Spleen (tissue), 11 donors: ENCODE measurements around the gene PHF21A. TPM values are rescaled to one million over a fixed set of nuclear protein-coding genes. Genes with fewer than 3 reads are reported as not detected.
A peak's percentile ranks its signal among the peaks of the same experiment; 100 is the strongest.
"Not testable (repeated sequence)": the region's sequence is repeated elsewhere in the genome, so short reads cannot be mapped to it uniquely, and the experiment has no call there.

Experiments
- DNase-seq: peaks from one replicate; pipeline ENCODE4 v3.0.0-alpha.2; 2020
- H3K27ac ChIP-seq, 8 donors: fragments of 200-600 bp; sonication (generic) in 7 of 8; 1 replicate in 4 of 8; 2 replicates in 4 of 8; pipeline versions ENCODE4 v1.5.0 to v1.8.0; 2016 to 2021; ENCODE audit warnings: inconsistent platforms in 4 of 8, mild to moderate bottlenecking in 4 of 8, moderate library complexity in 1 of 8
- H3K27me3 ChIP-seq, 7 donors: fragments of 200-600 bp; sonication (generic) in 6 of 7; replicated peaks in 1 of 7; 1 replicate in 4 of 7; 2 replicates in 3 of 7; pipeline versions ENCODE4 v1.5.0 to v1.8.0; 2016 to 2021; ENCODE audit warnings: inconsistent platforms in 3 of 7, mild to moderate bottlenecking in 1 of 7
- H3K36me3 ChIP-seq, 6 donors: fragments of 200-600 bp; sonication (generic) in 5 of 6; 1 replicate in 4 of 6; 2 replicates in 2 of 6; pipeline versions ENCODE4 v1.5.0 to v1.8.0; 2016 to 2021; ENCODE audit warnings: inconsistent platforms in 2 of 6
- H3K4me1 ChIP-seq, 6 donors: fragments of 200-600 bp; sonication (generic) in 5 of 6; 1 replicate in 3 of 6; 2 replicates in 3 of 6; pipeline versions ENCODE4 v1.5.0 to v1.8.0; 2016 to 2021; ENCODE audit warnings: inconsistent platforms in 3 of 6
- H3K4me3 ChIP-seq, 8 donors: fragments of 200-600 bp; sonication (generic) in 7 of 8; 1 replicate in 4 of 8; 2 replicates in 4 of 8; pipeline versions ENCODE4 v1.5.0 to v1.8.0; 2016 to 2021; ENCODE audit warnings: inconsistent platforms in 4 of 8, mild to moderate bottlenecking in 4 of 8, moderate library complexity in 2 of 8
- H3K9me3 ChIP-seq, 8 donors: fragments of 200-600 bp; sonication (generic) in 7 of 8; 1 replicate in 4 of 8; 2 replicates in 4 of 8; pipeline versions ENCODE4 v1.5.0 to v1.8.0; 2016 to 2021; ENCODE audit warnings: inconsistent platforms in 4 of 8
- POLR2A ChIP-seq, 3 donors: fragments of 450-650 bp; IDR thresholded peaks; one replicate each; pipeline ENCODE4 v1.5.1; 2017; ENCODE audit warnings: antibody characterized with exemption in 3 of 3, mild to moderate bottlenecking in 1 of 3
- POLR2AphosphoS5 ChIP-seq, 3 donors: sonication (generic); formaldehyde crosslinking; IDR thresholded peaks; one replicate each; pipeline ENCODE4 v1.5.1; 2017; ENCODE audit warnings: antibody characterized with exemption in 3 of 3
- WGBS, 5 donors: extraction: QIAGEN DNeasy Blood & Tissue Kit in 3 of 5; methylation state at CpG; one replicate each; pipeline versions ENCODE4 v1.1.5 to v1.1.7; 2013 to 2018; 5-methylcytosine and 5-hydroxymethylcytosine counted together
- intact Hi-C: fragments of 100-400 bp; cut with DNase I; formaldehyde crosslinking; loops from one replicate; pipeline ENCODE4 v1.15.0; 2023; ENCODE audit warnings: low total_unique reads
- polyA plus RNA-seq, 3 donors: library from polyadenylated mRNA; stranded (reverse); fragments of 200-250 nt; gene quantifications; one replicate each; pipeline ENCODE4 v1.2.1, GENCODE V29; 2013
- total RNA-seq, 7 donors: library from RNA; depleted of rRNA in 3 of 7; stranded (reverse); fragments of >200 nt in 3 of 7; fragmentation: NEBNext Ultra II Directional in 4 of 7; extraction: Animal tissue kit (Norgen Biotek cat#: 25700) in 4 of 7; gene quantifications; one replicate each; pipeline versions ENCODE4 v1.1.0 to v1.2.1, GENCODE V29; 2016 to 2021
- TF ChIP-seq, protein P1 (sequence below), 11 experiments: fragments of 200-600 bp in 7 of 11; fragments of 450-650 bp in 4 of 11; sonication (generic) in 4 of 11; IDR thresholded peaks in 8 of 11; conservative IDR thresholded peaks in 3 of 11; 1 replicate in 7 of 11; 2 replicates in 4 of 11; pipeline versions ENCODE4 v1.4.0 to v1.8.0; 2016 to 2021; ENCODE audit warnings: antibody characterized with exemption in 11 of 11, inconsistent platforms in 4 of 11, mild to moderate bottlenecking in 1 of 11
- donor health status: healthy with polysubstance abuse.
- donor health status: DM: no; HTN: no; CAD: no; lungs with moderate emphysema.
- donor health status: DM: no; HTN: no; CAD: no.
- donor health status: Bipolar disorder and iron deficiency.
- donor health status: healthy.
- donor health status: DM: no; HTN: no; CAD: no.
- donor health status: DM: yes; HTN: yes; CAD: no.

The PHF21A gene
- total and polyA plus RNA-seq, 10 donors, result 9.2 to 110 (median 79.7) TPM

DNA sequence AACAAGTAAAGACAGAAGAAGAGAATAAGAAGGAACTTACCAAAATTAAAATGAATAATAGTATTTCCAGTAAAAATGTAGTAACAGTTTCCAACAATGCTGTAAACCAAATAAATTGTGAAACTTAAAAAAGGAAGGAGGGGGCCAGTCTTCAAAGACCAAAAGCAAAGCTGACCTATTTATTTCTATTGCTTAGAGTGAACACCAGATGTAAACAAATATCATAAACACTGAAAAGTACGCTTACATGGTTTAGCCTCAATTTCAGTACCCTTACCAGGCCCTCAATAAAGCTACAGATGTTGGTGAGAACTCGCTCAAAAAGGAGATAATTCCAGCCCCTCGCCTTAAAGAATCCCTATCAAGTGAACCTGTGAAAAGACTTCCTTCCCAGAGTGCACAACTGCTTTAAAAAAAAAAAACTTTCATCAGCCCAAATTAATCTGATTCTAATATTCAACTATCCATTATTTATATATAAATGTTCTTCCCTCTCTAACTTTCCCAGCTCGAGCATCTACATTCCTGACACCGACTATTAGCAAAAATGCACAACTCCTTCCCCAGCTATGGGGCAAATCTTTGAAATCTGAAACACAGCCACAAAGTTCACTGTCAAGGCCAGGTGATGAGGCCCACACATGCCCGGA, 2.4 kb downstream of the PHF21A start:
- H3K4me3 ChIP-seq, result peak overlapping the region; percentile 62 to 99 (median 81)
- H3K27me3 ChIP-seq, result no peaks in the 10 kb centered on the region
- peak overlapping the region; percentile 82 to 98 (median 96) for H3K27ac ChIP-seq
- no peak for TF ChIP-seq POLR2AphosphoS5 (IDR thresholded peaks at IDR 0.05)
- TF ChIP-seq POLR2A (IDR thresholded peaks at IDR 0.05), result no peak
- TF ChIP-seq, protein P1, sequence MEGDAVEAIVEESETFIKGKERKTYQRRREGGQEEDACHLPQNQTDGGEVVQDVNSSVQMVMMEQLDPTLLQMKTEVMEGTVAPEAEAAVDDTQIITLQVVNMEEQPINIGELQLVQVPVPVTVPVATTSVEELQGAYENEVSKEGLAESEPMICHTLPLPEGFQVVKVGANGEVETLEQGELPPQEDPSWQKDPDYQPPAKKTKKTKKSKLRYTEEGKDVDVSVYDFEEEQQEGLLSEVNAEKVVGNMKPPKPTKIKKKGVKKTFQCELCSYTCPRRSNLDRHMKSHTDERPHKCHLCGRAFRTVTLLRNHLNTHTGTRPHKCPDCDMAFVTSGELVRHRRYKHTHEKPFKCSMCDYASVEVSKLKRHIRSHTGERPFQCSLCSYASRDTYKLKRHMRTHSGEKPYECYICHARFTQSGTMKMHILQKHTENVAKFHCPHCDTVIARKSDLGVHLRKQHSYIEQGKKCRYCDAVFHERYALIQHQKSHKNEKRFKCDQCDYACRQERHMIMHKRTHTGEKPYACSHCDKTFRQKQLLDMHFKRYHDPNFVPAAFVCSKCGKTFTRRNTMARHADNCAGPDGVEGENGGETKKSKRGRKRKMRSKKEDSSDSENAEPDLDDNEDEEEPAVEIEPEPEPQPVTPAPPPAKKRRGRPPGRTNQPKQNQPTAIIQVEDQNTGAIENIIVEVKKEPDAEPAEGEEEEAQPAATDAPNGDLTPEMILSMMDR (IDR thresholded peaks at IDR 0.05 in 8 of 11, conservative IDR thresholded peaks at IDR 0.05 in 3 of 11), result no peak
- no peaks in the 10 kb centered on the region for H3K36me3 ChIP-seq
- peaks cover 44 to 70% (median 65%) of the 10 kb centered on the region in 6 donors for H3K4me1 ChIP-seq
- H3K9me3 ChIP-seq, result no peaks in the 10 kb centered on the region
- 13 to 32% (median 18%) methylated on average over 6 of the region's 6 CpGs for WGBS, 5 donors
- no peak for DNase-seq
- intact Hi-C loops, result no loop called here

- Histone ChIP-seq H3K27me3 (no peaks in the 10 kb centered on the region), H3K4me3 (peak overlapping the region in 3 of 8 donors; percentile 87 to 99 (median 97)), H3K36me3 (no peaks in the 10 kb centered on the region), H3K4me1 (peaks cover 51 to 74% (median 72%) of the 10 kb centered on the region in 6 donors), H3K9me3 (no peaks in the 10 kb centered on the region), H3K27ac (peak overlapping the region in 7 of 8 donors; percentile 93 to 98 (median 96))
- intact Hi-C loops, result no loop called here
- TF ChIP-seq, protein P1 (IDR thresholded peaks at IDR 0.05 in 8 of 11, conservative IDR thresholded peaks at IDR 0.05 in 3 of 11), result peak in 1 of 11 experiments; percentile 10
- TF ChIP-seq POLR2AphosphoS5 (IDR thresholded peaks at IDR 0.05) (no peak), POLR2A (IDR thresholded peaks at IDR 0.05) (no peak)
- DNase-seq, result no peak
Measured at GRCh38 chr11:46117842-46118241, 3.4 kb downstream of the PHF21A start.

GRCh38 chr11:46116712-46117037, 4.6 kb downstream of the PHF21A start:
- H3K9me3 ChIP-seq, H3K27me3 ChIP-seq, intact Hi-C loops, H3K36me3 ChIP-seq, DNase-seq: not testable (repeated sequence)
- Histone ChIP-seq H3K27ac (peak overlapping the region in 6 of 8 donors; percentile 18 to 98 (median 68)), H3K4me3 (peak overlapping the region in 1 of 8 donors; percentile 18), H3K4me1 (peaks cover 50 to 77% (median 71%) of the 10 kb centered on the region in 6 donors)
- WGBS, 5 donors, result 86 to 94% (median 89%) methylated on average over 10 of the region's 10 CpGs

DNA sequence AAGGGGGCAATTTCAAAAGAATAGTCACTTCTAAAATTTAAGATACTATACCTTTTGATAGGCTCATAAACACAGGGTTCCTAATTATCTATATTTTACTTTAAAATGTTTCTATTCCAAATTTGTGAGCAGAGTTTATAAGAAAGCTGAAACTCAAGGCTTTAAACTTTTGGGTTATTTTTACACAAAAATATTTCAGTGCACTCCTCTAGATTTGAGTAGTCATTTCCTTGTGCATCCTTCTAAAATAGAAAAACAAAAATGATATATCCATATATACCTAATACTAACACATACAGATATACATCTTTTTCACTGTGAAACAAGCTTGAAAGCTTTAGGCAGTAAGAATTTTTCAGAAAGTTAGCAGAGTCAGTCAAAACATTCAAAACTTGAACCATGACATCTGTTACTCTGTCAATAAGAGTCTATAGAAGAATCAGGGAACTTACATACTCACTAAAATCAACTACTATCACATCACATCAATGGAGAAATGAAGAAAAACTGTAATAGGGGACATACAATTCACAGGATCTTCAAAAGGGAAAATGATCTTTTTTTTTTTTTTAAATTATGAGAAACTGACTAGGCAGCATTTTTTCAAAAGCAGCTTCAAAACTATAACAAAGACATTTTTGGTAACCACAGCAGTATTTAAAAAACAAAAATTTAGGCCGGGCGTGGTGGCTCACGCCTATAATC, 5.1 kb downstream of the PHF21A start:
- intact Hi-C loops, result no loop called here
- no peak for DNase-seq
- WGBS, 5 donors, result 72 to 83% (median 79%) methylated on average over 3 of the region's 3 CpGs
- H3K27ac ChIP-seq, result peak overlapping the region in 7 of 8 donors; percentile 13 to 98 (median 39)
- H3K4me1 ChIP-seq, result peaks cover 50 to 82% (median 71%) of the 10 kb centered on the region in 6 donors
- no peaks in the 10 kb centered on the region for H3K27me3 ChIP-seq
- H3K4me3 ChIP-seq, result peak overlapping the region in 1 of 8 donors; percentile 18
- no peak for TF ChIP-seq POLR2AphosphoS5 (IDR thresholded peaks at IDR 0.05)
- TF ChIP-seq, protein P1 (IDR thresholded peaks at IDR 0.05 in 8 of 11, conservative IDR thresholded peaks at IDR 0.05 in 3 of 11), result no peak
- TF ChIP-seq POLR2A (IDR thresholded peaks at IDR 0.05), result no peak
- no peaks in the 10 kb centered on the region for H3K9me3 ChIP-seq
- no peaks in the 10 kb centered on the region for H3K36me3 ChIP-seq
